ENCODE data around the gene ZDHHC6. TPM values are rescaled to one million over a fixed set of nuclear protein-coding genes. Genes with fewer than 3 reads are reported as not detected.

Gene ZDHHC6
- polyA plus RNA-seq, 1 experiment, result 16.1 TPM

GRCh38 chr10:112429654-112430230 lies 17.0 kb downstream of the ZDHHC6 start:
- TF ChIP-seq, protein P1, sequence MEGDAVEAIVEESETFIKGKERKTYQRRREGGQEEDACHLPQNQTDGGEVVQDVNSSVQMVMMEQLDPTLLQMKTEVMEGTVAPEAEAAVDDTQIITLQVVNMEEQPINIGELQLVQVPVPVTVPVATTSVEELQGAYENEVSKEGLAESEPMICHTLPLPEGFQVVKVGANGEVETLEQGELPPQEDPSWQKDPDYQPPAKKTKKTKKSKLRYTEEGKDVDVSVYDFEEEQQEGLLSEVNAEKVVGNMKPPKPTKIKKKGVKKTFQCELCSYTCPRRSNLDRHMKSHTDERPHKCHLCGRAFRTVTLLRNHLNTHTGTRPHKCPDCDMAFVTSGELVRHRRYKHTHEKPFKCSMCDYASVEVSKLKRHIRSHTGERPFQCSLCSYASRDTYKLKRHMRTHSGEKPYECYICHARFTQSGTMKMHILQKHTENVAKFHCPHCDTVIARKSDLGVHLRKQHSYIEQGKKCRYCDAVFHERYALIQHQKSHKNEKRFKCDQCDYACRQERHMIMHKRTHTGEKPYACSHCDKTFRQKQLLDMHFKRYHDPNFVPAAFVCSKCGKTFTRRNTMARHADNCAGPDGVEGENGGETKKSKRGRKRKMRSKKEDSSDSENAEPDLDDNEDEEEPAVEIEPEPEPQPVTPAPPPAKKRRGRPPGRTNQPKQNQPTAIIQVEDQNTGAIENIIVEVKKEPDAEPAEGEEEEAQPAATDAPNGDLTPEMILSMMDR (IDR thresholded peaks at IDR 0.05; ENCODE audit: insufficient read depth, low read depth, low read length), result no peak
- no peak for DNase-seq (ENCODE audit: low read depth)
- H3K36me3 ChIP-seq (ENCODE audit: control insufficient read depth, insufficient read depth, low read length), result peaks cover 7% of the 10 kb centered on the region
- ChIA-PET CTCF (no interaction called here), POLR2A (no interaction called here)
- no peak overlapping the region for H3K4me3 ChIP-seq (ENCODE audit: low read depth, low read length)
- no peaks in the 10 kb centered on the region for H3K27me3 ChIP-seq (ENCODE audit: control insufficient read depth, insufficient read depth, low read length)

DNA sequence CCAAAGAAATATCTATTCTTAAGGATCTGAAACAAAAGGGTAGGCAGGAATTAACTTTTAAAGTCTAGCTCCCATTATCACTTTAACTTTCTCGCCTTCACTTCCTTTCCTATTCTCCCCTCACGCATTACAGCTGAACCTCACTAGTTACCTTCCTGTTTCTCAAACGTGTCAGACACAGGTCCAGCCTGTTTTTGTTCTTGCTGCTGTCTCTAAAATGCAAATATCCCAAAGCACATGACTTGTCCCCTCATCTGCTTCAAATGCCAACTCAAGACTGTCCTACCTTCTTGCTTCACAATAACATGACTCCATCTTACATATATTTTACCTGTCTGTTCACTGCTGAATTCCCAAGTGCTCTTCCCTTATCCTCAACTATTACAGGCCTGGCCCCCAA lies 17.6 kb downstream of the ZDHHC6 start:
- Histone ChIP-seq H3K27me3 (ENCODE audit: control insufficient read depth, insufficient read depth, low read length) (no peaks in the 10 kb centered on the region), H3K4me3 (ENCODE audit: low read depth, low read length) (no peak overlapping the region), H3K36me3 (ENCODE audit: control insufficient read depth, insufficient read depth, low read length) (peaks cover 7% of the 10 kb centered on the region)
- DNase-seq (ENCODE audit: low read depth), result no peak
- TF ChIP-seq, protein P1 (IDR thresholded peaks at IDR 0.05; ENCODE audit: insufficient read depth, low read depth, low read length), result no peak
- CTCF ChIA-PET, result no interaction called here
- POLR2A ChIA-PET, result no interaction called here

DNA sequence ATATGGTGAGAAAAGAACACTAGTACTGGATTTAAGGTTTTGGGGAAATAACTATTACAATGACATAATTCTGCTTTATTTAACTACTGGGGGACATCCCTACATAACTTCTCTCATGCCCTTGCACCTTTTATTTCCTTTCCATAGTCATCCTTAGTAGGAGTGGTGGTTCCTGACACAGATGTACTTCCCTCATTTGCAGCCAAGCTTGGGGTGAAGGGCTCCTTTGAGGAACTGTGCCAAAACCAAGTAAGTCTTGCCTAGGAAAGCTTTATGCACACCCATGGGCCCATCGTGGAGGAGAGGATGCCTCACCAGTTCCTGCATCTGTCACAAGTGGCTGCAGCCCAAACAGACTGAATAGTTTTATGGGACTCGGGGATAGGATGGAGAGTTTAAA lies 20.6 kb downstream of the ZDHHC6 start:
- TF ChIP-seq, protein P1 (IDR thresholded peaks at IDR 0.05; ENCODE audit: insufficient read depth, low read depth, low read length), result no peak
- POLR2A ChIA-PET, result no interaction called here
- H3K27me3 ChIP-seq (ENCODE audit: control insufficient read depth, insufficient read depth, low read length), result no peaks in the 10 kb centered on the region
- CTCF ChIA-PET, result interaction anchor here (1.4 to 3.5 kb wide), 2 partner anchors 9 to 104 kb away, joined by 4 to 16 read pairs; no protein-coding TSS in a partner anchor
- H3K36me3 ChIP-seq (ENCODE audit: control insufficient read depth, insufficient read depth, low read length), result peaks cover 6% of the 10 kb centered on the region
- H3K4me3 ChIP-seq (ENCODE audit: low read depth, low read length), result no peak overlapping the region
- DNase-seq (ENCODE audit: low read depth), result no peak

DNA sequence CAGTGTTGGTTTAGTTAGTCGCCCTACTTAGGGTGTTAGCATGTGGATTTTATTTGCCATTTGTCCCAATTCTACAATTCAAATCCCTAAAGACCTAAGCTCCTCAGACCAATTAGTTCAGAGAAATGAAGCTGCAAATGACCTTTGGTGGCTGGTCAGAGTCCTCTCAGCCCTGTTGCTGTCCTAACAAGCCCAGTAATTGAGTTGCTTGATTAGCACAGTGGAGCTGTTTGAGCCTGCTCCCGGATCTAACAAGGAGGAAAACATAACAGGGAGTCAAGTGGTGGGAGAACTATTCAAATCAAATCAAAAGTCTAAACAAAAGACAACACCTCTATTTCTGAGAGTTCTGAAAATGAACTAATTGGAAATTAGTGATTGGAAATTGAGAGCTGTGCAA lies 22.1 kb downstream of the ZDHHC6 start:
- ChIA-PET CTCF (interaction anchor here (0.6 to 3.5 kb wide), 6 partner anchors 9 to 116 kb away, joined by 3 to 16 read pairs (median 4); no protein-coding TSS in a partner anchor), POLR2A (interaction anchor here (0.7 kb wide), 1 partner anchor 278 kb away, joined by 3 read pairs; no protein-coding TSS in a partner anchor)
- TF ChIP-seq, protein P1 (IDR thresholded peaks at IDR 0.05; ENCODE audit: insufficient read depth, low read depth, low read length), result no peak
- no peaks in the 10 kb centered on the region for H3K27me3 ChIP-seq (ENCODE audit: control insufficient read depth, insufficient read depth, low read length)
- H3K36me3 ChIP-seq (ENCODE audit: control insufficient read depth, insufficient read depth, low read length), result peaks cover 2% of the 10 kb centered on the region
- H3K4me3 ChIP-seq (ENCODE audit: low read depth, low read length), result no peak overlapping the region
- DNase-seq (ENCODE audit: low read depth), result no peak

GRCh38 chr10:112421731-112422130 lies 25.0 kb downstream of the ZDHHC6 start:
- no peaks in the 10 kb centered on the region for H3K27me3 ChIP-seq (ENCODE audit: control insufficient read depth, insufficient read depth, low read length)
- POLR2A ChIA-PET, result no interaction called here
- no peak for DNase-seq (ENCODE audit: low read depth)
- TF ChIP-seq, protein P1 (IDR thresholded peaks at IDR 0.05; ENCODE audit: insufficient read depth, low read depth, low read length), result no peak
- H3K4me3 ChIP-seq (ENCODE audit: low read depth, low read length), result no peak overlapping the region
- H3K36me3 ChIP-seq (ENCODE audit: control insufficient read depth, insufficient read depth, low read length), result no peaks in the 10 kb centered on the region
- CTCF ChIA-PET, result interaction anchor here (1.4 kb wide), 1 partner anchor 25 kb away, joined by 3 read pairs; no protein-coding TSS in a partner anchor
